Psoas muscle (tissue), 8 donors: ENCODE data around the gene TMEM143. TPM values are rescaled to one million over a fixed set of nuclear protein-coding genes. Genes with fewer than 3 reads are reported as not detected.
A peak's percentile ranks its signal among the peaks of the same experiment; 100 is the strongest.

Source experiments
- ATAC-seq, 4 donors: fragments of 200-7000 bp; cut with Tn5 transposase; one replicate each; pipeline ENCODE4 v1.9.1; 2020; ENCODE audit warnings: moderate library complexity in 3 of 4, mild to moderate bottlenecking in 2 of 4
- DNase-seq, 2 donors: peaks; one replicate each; pipeline ENCODE4 v3.0.0-alpha.2; 2020
- H3K27ac ChIP-seq: fragments of 200-600 bp; one replicate; pipeline ENCODE4 v1.8.0; 2022
- H3K27me3 ChIP-seq, 3 donors: fragments of 200-600 bp in 1 of 3; one replicate each; pipeline versions ENCODE4 v1.6.1 to v1.8.0; 2013 to 2022; ENCODE audit warnings: low read length in 2 of 3, mild to moderate bottlenecking in 2 of 3, moderate library complexity in 1 of 3; ENCODE audit not compliant: insufficient read depth in 3 of 3
- H3K36me3 ChIP-seq, 2 donors: fragments of 200-600 bp in 1 of 2; one replicate each; pipeline versions ENCODE4 v1.6.1 to v1.8.0; 2013 to 2022; ENCODE audit warnings: low read depth in 1 of 2, mild to moderate bottlenecking in 1 of 2, moderate library complexity in 1 of 2; ENCODE audit not compliant: insufficient read depth in 1 of 2
- H3K4me1 ChIP-seq: fragments of 200-600 bp; one replicate; pipeline ENCODE4 v1.8.0; 2022
- H3K4me3 ChIP-seq: fragments of 200-600 bp; one replicate; pipeline ENCODE4 v1.8.0; 2022; ENCODE audit warnings: mild to moderate bottlenecking
- H3K9me3 ChIP-seq: fragments of 200-600 bp; one replicate; pipeline ENCODE4 v1.8.0; 2022
- WGBS, 3 donors: extraction: QIAGEN DNeasy Blood & Tissue Kit; methylation state at CpG; one replicate each; pipeline versions ENCODE4 v1.1.6 to v1.1.7; 2013; 5-methylcytosine and 5-hydroxymethylcytosine counted together
- intact Hi-C, 2 donors: fragments of 100-400 bp; cut with DNase I; formaldehyde crosslinking; loops; one replicate each; pipeline versions ENCODE4 v1.11.0 to v1.14.2; 2022
- polyA plus RNA-seq, 3 donors: library from polyadenylated mRNA; stranded (reverse); fragments of 200-250 nt; gene quantifications; one replicate each; pipeline ENCODE4 v1.2.3, GENCODE V29; 2013
- total RNA-seq, 4 donors: library from RNA; stranded (reverse); fragmentation: NEBNext Ultra II Directional in 2 of 4; extraction: Animal tissue kit (Norgen Biotek cat#: 25700) in 2 of 4; gene quantifications; one replicate each; pipeline versions ENCODE4 v1.2.1 to v1.2.4, GENCODE V29; 2021 to 2023
- TF ChIP-seq, protein P1 (sequence below): fragments of 200-600 bp; IDR thresholded peaks from one replicate; pipeline ENCODE4 v1.8.0; 2022; ENCODE audit warnings: antibody characterized with exemption
- donor health status: healthy with polysubstance abuse.
- donor health status: DM: no; HTN: no; CAD: no; lungs with moderate emphysema.
- donor health status: Bipolar disorder and iron deficiency.
- donor health status: healthy.
- donor health status: DM: yes; HTN: yes; CAD: no.
- donor health status: DM: no; HTN: no; CAD: no.
- donor health status: DM: no; HTN: no; CAD: no.
- donor health status: DM: yes; HTN: yes; CAD: no.

TMEM143 gene
- total and polyA plus RNA-seq, 7 donors = 17.1 to 65.1 (median 52.0) TPM

DNA sequence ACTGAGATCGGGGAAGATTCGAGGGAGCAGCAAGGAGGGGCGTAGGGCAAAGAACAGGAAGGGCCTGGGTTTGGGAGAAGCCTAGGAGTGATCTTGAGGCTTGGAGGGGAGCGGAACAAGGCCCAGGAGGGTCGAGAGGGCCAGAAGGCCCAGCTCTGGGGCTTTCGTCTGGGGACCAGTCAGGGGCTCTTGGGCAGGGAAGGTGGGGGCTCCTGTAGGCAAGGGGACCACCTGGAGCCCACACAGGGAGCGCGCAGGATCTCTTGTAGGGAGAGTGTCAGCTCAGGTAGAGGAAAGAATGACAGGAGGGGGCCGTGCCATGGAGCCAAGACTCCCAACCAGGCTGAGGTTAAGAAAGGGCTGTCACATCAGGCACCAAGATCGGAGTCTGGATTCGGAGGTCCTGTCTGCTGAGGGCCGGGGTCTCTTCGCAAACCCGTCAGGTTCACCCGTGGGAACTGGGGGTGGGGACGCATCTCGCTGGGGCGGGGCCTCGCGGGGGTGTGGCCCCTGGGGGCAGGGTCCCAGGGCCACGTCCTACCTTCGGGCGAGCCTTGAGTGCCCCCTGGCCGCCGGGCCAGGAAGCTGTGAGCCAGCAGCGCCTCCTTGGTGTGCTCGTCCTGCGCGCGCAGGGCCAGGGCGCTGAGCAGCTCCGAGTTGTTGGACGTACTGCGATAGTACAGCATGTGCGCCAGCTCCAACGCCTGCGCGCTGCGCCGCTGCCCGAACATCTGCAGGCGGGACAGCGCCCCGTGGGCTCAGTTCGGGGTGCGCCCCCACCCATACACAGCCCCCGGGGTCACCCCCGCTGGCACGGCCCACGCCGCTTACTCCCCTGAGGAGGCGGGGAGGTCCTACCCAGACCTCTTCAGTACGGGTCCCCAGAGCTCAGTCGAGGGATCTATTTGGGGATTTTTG is 30.0 kb downstream of the TMEM143 start:
- intact Hi-C loops = loop anchor here in 1 of 2 donors (5.0 kb wide), 1 partner anchor 254 kb away; no protein-coding TSS in a partner anchor
- peak overlapping the region; percentile 81 for H3K27ac ChIP-seq
- WGBS, 3 donors = 29 to 39% (median 32%) methylated on average over 48 to 54 of the region's 54 CpGs
- DNase-seq (peak; percentile 91 to 94), ATAC-seq (peak; percentile 29 to 59 (median 46))
- TF ChIP-seq, protein P1, sequence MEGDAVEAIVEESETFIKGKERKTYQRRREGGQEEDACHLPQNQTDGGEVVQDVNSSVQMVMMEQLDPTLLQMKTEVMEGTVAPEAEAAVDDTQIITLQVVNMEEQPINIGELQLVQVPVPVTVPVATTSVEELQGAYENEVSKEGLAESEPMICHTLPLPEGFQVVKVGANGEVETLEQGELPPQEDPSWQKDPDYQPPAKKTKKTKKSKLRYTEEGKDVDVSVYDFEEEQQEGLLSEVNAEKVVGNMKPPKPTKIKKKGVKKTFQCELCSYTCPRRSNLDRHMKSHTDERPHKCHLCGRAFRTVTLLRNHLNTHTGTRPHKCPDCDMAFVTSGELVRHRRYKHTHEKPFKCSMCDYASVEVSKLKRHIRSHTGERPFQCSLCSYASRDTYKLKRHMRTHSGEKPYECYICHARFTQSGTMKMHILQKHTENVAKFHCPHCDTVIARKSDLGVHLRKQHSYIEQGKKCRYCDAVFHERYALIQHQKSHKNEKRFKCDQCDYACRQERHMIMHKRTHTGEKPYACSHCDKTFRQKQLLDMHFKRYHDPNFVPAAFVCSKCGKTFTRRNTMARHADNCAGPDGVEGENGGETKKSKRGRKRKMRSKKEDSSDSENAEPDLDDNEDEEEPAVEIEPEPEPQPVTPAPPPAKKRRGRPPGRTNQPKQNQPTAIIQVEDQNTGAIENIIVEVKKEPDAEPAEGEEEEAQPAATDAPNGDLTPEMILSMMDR = peak; percentile 61
- no peaks in the 10 kb centered on the region for H3K27me3 ChIP-seq
- peak overlapping the region; percentile 64 for H3K4me3 ChIP-seq
- H3K36me3 ChIP-seq = peaks cover 0 to 6% of the 10 kb centered on the region in 2 donors
- H3K9me3 ChIP-seq = peaks cover 2% of the 10 kb centered on the region
- H3K4me1 ChIP-seq = peaks cover 22% of the 10 kb centered on the region

DNA sequence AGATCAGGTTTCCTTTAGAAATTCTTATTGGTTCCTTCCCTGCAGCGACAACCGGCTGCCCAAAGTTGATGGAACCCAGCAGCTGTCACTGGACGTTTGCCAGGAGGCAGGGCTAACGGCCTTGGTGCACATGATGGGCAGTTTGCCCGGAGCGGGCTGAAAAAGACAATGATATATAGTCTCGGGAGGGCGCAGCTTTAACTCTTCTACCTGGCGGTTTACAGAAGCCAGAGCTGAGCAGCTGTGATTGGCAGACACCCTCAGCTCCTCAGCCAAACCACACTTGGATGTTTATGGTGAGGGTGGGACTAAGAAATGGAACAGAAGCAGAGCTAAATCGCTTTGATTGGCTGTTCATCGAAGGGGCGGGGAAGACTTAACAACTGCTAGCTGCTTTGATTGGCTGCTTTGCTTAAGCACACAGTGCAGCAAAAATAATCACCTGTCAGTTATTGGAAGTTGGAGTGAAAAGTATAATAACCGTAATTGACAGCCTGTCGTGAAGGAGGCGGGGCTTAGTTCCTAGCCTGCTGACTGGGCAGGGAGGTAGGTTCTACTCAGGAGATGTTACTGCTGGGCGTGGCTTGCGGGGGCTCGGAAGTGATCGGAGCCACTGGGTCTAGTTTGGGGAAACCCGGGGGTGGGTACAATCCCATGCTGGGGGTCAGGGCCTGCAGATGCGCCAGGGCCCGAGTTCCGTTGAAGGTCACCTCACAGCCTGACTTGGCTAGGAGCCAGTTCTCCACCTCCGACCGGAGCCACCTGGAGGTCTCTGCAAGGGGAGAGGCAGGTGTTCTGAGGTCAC is 30.9 kb downstream of the TMEM143 start:
- Histone ChIP-seq H3K9me3 (peaks cover 5% of the 10 kb centered on the region), H3K36me3 (peaks cover 0 to 6% of the 10 kb centered on the region in 2 donors), H3K4me1 (peaks cover 22% of the 10 kb centered on the region), H3K27me3 (no peaks in the 10 kb centered on the region), H3K4me3 (peak overlapping the region; percentile 64), H3K27ac (peak overlapping the region; percentile 81)
- intact Hi-C loops = loop anchor here in 1 of 2 donors (5.0 kb wide), 1 partner anchor 254 kb away; no protein-coding TSS in a partner anchor
- WGBS, 3 donors = 1 to 4% (median 1%) methylated on average over 25 of the region's 25 CpGs
- ATAC-seq (peak; percentile 82 to 85 (median 84)), DNase-seq (peak; percentile 91 to 97)
- TF ChIP-seq, protein P1 = no peak

DNA sequence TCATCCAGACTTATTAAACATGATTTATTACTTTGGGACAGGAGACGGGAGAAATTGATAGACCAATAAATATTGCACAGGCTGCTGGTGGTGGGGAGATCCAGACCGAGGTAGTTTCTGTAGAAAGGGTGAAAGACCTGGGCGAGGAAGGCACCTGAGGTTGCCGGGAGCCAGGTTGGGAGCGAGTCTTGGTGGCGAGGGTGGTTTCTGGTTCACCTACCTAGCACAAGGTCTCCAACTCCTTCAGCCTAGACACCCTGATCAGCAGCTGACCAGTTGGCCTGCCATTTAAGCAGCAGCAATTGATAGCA is 31.4 kb downstream of the TMEM143 start:
- Histone ChIP-seq H3K4me3 (peak overlapping the region; percentile 64), H3K4me1 (peaks cover 22% of the 10 kb centered on the region), H3K36me3 (peaks cover 0 to 3% of the 10 kb centered on the region in 2 donors), H3K27ac (peak overlapping the region; percentile 81), H3K27me3 (no peaks in the 10 kb centered on the region), H3K9me3 (peaks cover 5% of the 10 kb centered on the region)
- ATAC-seq (no peak), DNase-seq (no peak)
- WGBS, 3 donors = 16 to 31% (median 24%) methylated on average over 6 of the region's 6 CpGs
- TF ChIP-seq, protein P1 = no peak
- intact Hi-C loops = loop anchor here in 1 of 2 donors (5.0 kb wide), 1 partner anchor 255 kb away; no protein-coding TSS in a partner anchor

DNA sequence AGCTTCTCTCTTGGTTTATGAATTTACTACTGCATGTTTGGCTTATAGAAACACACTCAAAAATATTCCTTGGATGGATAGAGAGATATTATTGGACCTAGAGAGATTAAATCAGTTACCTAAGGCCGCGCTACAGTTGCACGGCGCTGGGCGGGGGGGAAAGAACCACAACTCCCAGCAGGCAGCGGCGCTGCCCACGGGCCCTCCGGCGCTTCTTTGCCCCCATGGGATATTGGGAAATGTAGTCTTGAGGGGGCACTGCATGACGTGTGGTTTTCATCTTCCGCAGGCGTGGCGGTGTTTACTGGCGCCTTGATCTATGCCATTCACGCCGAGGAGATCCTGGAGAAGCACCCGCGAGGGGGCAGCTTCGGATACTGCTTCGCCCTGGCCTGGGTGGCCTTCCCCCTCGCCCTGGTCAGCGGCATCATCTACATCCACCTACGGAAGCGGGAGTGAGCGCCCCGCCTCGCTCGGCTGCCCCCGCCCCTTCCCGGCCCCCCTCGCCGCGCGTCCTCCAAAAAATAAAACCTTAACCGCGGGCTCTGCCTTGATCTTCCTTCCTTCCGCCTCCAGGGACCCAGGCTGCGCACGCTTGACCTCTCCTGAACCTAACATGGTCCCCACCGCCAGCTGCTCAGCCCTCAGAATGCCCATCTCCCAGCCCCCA is 33.6 kb downstream of the TMEM143 start:
- Histone ChIP-seq H3K9me3 (peaks cover 5% of the 10 kb centered on the region), H3K27ac (peak overlapping the region; percentile 85), H3K36me3 (no peaks in the 10 kb centered on the region), H3K27me3 (no peaks in the 10 kb centered on the region), H3K4me1 (peaks cover 30% of the 10 kb centered on the region), H3K4me3 (peak overlapping the region; percentile 66)
- ATAC-seq = peak; percentile 61 to 71 (median 66)
- TF ChIP-seq, protein P1 = no peak
- intact Hi-C loops = loop anchor here in 1 of 2 donors (5.0 kb wide), 1 partner anchor 257 kb away; no protein-coding TSS in a partner anchor
- peak; percentile 71 to 82 for DNase-seq
- WGBS, 3 donors = 28 to 39% (median 32%) methylated on average over 34 to 41 of the region's 41 CpGs
